Measurements from ENCODE around the gene TBC1D14.
"Not testable (repeated sequence)": the region's sequence is repeated elsewhere in the genome, so short reads cannot be mapped to it uniquely, and the experiment has no call there.

TBC1D14 gene

DNA sequence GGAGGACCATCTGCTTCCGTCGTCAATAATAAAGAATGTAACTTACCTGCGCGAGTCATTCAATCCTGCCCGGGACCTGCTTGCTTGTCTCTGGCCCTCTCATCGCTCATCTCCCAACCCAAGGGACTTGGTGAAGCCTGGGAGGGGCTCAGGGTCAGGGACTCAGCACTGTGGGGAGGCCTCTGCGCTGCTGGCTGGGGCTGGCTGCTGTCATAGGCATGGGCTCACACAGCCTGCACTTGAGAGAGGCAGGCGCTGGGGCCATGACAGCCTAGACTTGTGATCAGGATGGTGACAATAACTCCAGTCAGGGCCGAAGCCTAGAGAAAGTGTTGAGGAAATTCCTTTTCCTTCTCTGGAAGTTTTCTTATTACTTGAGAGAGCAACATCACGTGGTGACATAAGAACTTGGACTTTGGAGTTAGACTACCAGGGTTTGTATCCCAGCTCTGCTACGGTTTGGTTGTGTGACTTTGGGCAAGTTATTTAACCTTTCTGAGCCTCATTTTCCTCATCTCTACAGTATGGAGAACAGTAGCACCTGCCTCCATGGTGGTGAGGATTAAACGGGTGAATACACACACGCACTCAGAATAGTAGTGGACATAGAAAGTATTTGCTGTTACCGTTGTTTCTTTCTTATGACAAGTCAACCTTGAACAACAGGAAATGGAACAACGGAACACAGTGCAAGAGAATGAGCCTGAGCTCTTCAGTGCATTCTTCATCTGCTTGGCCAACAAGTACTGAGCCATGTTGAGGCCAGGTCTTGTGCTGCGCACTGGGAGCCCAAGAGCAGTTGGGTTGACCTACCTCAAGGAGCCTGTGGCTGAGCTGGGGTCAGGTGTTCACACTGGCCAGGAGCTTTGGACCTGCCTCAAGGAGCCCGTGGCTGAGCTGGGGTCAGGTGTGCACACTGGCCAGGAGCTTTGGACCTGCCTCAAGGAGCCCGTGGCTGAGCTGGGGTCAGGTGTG, 60.5 kb downstream of the TBC1D14 start:
- TF ChIP-seq CTCF (IDR thresholded peaks at IDR 0.05) (no peak), ZFX (IDR thresholded peaks at IDR 0.05; ENCODE audit: borderline replicate concordance) (no peak)
- no peak overlapping the region for H3K27ac ChIP-seq

- TF ChIP-seq CTCF (IDR thresholded peaks at IDR 0.05) (no peak), ZFX (IDR thresholded peaks at IDR 0.05; ENCODE audit: borderline replicate concordance) (no peak)
- H3K27ac ChIP-seq = no peak overlapping the region
These were observed 62.1 kb downstream of the TBC1D14 start for GRCh38 chr4:6971536-6972374.

DNA sequence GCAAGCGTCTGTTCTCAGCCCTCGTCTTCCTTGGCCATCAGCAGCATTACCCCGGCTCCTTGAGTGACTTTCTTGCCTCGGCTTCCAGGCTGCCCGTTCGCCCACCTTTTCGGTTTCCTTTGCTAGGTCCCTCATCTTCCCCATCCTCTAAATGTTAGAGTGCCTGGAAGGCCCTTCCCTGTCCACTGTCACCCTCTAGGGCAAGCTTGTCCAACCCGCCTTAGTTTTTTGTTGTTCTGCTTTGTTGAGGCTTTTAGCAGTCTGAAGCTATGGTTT, 62.7 kb downstream of the TBC1D14 start:
- no peak for TF ChIP-seq CTCF (IDR thresholded peaks at IDR 0.05)
- no peak for TF ChIP-seq ZFX (IDR thresholded peaks at IDR 0.05; ENCODE audit: borderline replicate concordance)
- H3K27ac ChIP-seq = no peak overlapping the region

- TF ChIP-seq ZFX (IDR thresholded peaks at IDR 0.05; ENCODE audit: borderline replicate concordance) (no peak), CTCF (IDR thresholded peaks at IDR 0.05) (no peak)
- no peak overlapping the region for H3K27ac ChIP-seq
These were observed 63.3 kb downstream of the TBC1D14 start for GRCh38 chr4:6972911-6973310.

- TF ChIP-seq CTCF (IDR thresholded peaks at IDR 0.05) = peak; percentile 93
- TF ChIP-seq ZFX (IDR thresholded peaks at IDR 0.05; ENCODE audit: borderline replicate concordance) = no peak
- no peak overlapping the region for H3K27ac ChIP-seq
These were observed 64.7 kb downstream of the TBC1D14 start for GRCh38 chr4:6974138-6974848.

GRCh38 chr4:6977846-6978245, 68.2 kb downstream of the TBC1D14 start:
- not testable (repeated sequence) for H3K27ac ChIP-seq

DNA sequence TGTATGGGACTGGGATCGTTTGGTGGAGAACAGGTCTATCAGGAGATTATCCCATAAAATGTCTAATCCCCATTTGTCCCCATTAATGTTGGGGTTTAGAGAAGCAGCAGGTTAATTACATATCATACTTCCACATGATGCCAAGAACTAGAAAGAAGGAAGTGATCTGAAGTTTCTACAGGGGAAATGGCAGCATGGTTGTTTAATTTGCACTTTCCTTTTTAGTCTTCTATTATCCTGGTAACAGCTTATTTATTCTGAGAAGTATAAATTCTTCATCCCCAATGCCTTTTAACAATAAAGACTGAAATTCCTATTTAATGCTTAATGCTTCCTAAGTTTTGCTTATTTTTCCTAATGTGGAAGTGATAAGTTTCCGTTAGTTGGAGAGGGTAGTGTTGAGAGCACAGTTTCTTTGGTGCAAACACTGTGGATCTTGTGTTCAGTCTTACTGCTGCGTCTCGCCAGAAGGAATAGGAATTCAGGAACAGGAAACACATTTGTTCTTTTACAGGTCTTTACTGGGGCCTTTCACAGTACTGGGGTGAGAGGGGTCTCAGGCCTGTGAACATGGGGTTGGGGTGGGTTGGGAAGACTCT, 74.0 kb downstream of the TBC1D14 start:
- TF ChIP-seq ZFX (IDR thresholded peaks at IDR 0.05; ENCODE audit: borderline replicate concordance) (no peak), CTCF (IDR thresholded peaks at IDR 0.05) (no peak)

More for the DNA sequence above, 74.0 kb downstream of the TBC1D14 start:
- no peak overlapping the region for H3K27ac ChIP-seq
